ENCODE data around the gene KRT3. TPM values are rescaled to one million over a fixed set of nuclear protein-coding genes. Genes with fewer than 3 reads are reported as not detected.

KRT3 gene
- total RNA-seq, 1 experiment from 2014 or later: not detected

DNA sequence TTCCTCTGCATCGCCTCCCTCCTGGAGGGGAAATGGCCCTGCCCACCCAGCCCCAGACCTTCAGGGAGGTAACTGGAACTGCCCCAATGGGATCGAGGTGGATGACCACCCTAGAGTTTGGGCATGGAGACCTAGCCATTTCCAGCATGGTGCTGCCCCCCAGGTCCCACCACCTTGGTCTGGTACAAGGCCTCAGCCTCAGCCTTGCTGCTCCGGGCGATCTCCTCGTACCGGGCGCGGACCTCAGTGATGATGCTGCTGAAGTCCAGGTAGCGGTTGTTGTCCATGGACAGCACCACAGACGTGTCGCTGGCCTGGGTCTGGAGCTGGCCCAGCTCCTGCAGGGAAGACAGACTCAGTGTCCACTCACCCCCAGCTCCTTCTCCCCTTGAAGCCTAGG lies 48.5 kb upstream of the KRT3 start:
- RAD21 ChIA-PET (ENCODE audit: low non-redundant PET in 1 of 2, low total read pairs in 2 of 2, uncharacterized antibody in 2 of 2, unreplicated experiment in 2 of 2): no interaction called here
- Histone ChIP-seq H3K27ac (ENCODE audit: low read depth, low read length) (no peak overlapping the region), H3K36me3 (ENCODE audit: control insufficient read depth in 1 of 2, insufficient read depth in 2 of 2, low read length in 2 of 2) (no peaks in the 10 kb centered on the region), H3K9ac (ENCODE audit: low read length) (no peak overlapping the region), H3K79me2 (ENCODE audit: insufficient read depth, low read length) (no peaks in the 10 kb centered on the region), H3K27me3 (ENCODE audit: insufficient read depth, low read length) (peaks cover 10% of the 10 kb centered on the region; the same call in 1 of the 2 replicates), H3K4me1 (ENCODE audit: control insufficient read depth in 1 of 2, insufficient read depth in 2 of 2, low read length in 2 of 2) (peaks cover 0 to 14% of the 10 kb centered on the region in 2 experiments; a peak in 2 of 4 replicates), H2AFZ (ENCODE audit: low read depth, low read length, poor library complexity, severe bottlenecking) (no peak overlapping the region), H4K20me1 (ENCODE audit: insufficient read depth) (no peaks in the 10 kb centered on the region), H3K4me3 (replicated peaks in 1 of 2; ENCODE audit: low read depth in 1 of 2, low read length in 2 of 2) (no peak overlapping the region), H3K4me2 (ENCODE audit: low read length) (no peak overlapping the region), H3K9me3 (ENCODE audit: control insufficient read depth in 1 of 2, insufficient read depth in 1 of 2, low read depth in 1 of 2, low read length in 2 of 2) (no peaks in the 10 kb centered on the region), H3K9me2 (ENCODE audit: insufficient read depth) (no peaks in the 10 kb centered on the region)
- intact Hi-C loops (cut with micrococcal nuclease): no loop called here
- DNase-seq (ENCODE audit: low read depth, low spot score) (no peak), ATAC-seq (no peak)
- POLR2A ChIA-PET: no interaction called here
- no TSS peak for BruUV-seq (replicated peaks)
- CTCF ChIA-PET: no interaction called here
- TF ChIP-seq ELF1 (IDR thresholded peaks at IDR 0.05; ENCODE audit: borderline replicate concordance, low read depth) (no peak), FOSL1 (IDR thresholded peaks at IDR 0.05; ENCODE audit: low read depth) (no peak), ZFX (IDR thresholded peaks at IDR 0.05) (no peak), SP1 (IDR thresholded peaks at IDR 0.05; ENCODE audit: low read depth) (no peak), ATF3 (IDR thresholded peaks at IDR 0.05) (no peak), SIN3A (IDR thresholded peaks at IDR 0.05; ENCODE audit: low read depth) (no peak), CBX3 (IDR thresholded peaks at IDR 0.05; ENCODE audit: low read depth) (no peak)
- TF ChIP-seq, protein P1, sequence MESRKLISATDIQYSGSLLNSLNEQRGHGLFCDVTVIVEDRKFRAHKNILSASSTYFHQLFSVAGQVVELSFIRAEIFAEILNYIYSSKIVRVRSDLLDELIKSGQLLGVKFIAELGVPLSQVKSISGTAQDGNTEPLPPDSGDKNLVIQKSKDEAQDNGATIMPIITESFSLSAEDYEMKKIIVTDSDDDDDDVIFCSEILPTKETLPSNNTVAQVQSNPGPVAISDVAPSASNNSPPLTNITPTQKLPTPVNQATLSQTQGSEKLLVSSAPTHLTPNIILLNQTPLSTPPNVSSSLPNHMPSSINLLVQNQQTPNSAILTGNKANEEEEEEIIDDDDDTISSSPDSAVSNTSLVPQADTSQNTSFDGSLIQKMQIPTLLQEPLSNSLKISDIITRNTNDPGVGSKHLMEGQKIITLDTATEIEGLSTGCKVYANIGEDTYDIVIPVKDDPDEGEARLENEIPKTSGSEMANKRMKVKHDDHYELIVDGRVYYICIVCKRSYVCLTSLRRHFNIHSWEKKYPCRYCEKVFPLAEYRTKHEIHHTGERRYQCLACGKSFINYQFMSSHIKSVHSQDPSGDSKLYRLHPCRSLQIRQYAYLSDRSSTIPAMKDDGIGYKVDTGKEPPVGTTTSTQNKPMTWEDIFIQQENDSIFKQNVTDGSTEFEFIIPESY (IDR thresholded peaks at IDR 0.05; ENCODE audit: extremely low read depth, insufficient replicate concordance, low read length): no peak

Data from HCT116 (cell line).